OCI-M1 (cell line): ENCODE measurements around the gene FEZ2.
A peak's percentile ranks its signal among the peaks of the same experiment; 100 is the strongest.
"Not testable (repeated sequence)": the region's sequence is repeated elsewhere in the genome, so short reads cannot be mapped to it uniquely, and the experiment has no call there.

Experiments
- DNase-seq: peaks from one replicate; lab custom pipeline; 2025; lab: John Stamatoyannopoulos, UW

The FEZ2 gene

GRCh38 chr2:36597532-36598377 lies at the start of gene FEZ2:
Gene FEZ2 (minus strand): TSS chr2:36598168. CDS start chr2:36598142, 26 bp downstream.
- DNase-seq = peak; percentile 87

GRCh38 chr2:36634981-36635597 lies 37.1 kb upstream of the FEZ2 start:
- no peak for DNase-seq

- peak; percentile 11 for DNase-seq
Measured at GRCh38 chr2:36633470-36634092, 35.6 kb upstream of the FEZ2 start.

- DNase-seq = no peak
Measured at GRCh38 chr2:36626756-36627155, 28.8 kb upstream of the FEZ2 start.

- DNase-seq = no peak
Measured at GRCh38 chr2:36626071-36626470, 28.1 kb upstream of the FEZ2 start.

GRCh38 chr2:36625304-36625703 lies 27.3 kb upstream of the FEZ2 start:
- no peak for DNase-seq

GRCh38 chr2:36620321-36620720 lies 22.4 kb upstream of the FEZ2 start:
- DNase-seq = no peak

- DNase-seq = peak; percentile 78
Measured at GRCh38 chr2:36618381-36618780, 20.4 kb upstream of the FEZ2 start.

GRCh38 chr2:36616947-36617346 lies 19.0 kb upstream of the FEZ2 start:
- no peak for DNase-seq

GRCh38 chr2:36615222-36615621 lies 17.3 kb upstream of the FEZ2 start:
- peak; percentile 31 for DNase-seq

- DNase-seq = no peak
Measured at GRCh38 chr2:36613801-36614200, 15.8 kb upstream of the FEZ2 start.

GRCh38 chr2:36611316-36611990 lies 13.5 kb upstream of the FEZ2 start:
- DNase-seq = no peak

- no peak for DNase-seq
Measured at GRCh38 chr2:36609507-36609906, 11.5 kb upstream of the FEZ2 start.

- DNase-seq = no peak
Measured at GRCh38 chr2:36607947-36608346, 10.0 kb upstream of the FEZ2 start.

GRCh38 chr2:36606925-36607324 lies 9.0 kb upstream of the FEZ2 start:
- DNase-seq = no peak

- DNase-seq = no peak
Measured at GRCh38 chr2:36605273-36605672, 7.3 kb upstream of the FEZ2 start.

GRCh38 chr2:36603629-36604028 lies 5.7 kb upstream of the FEZ2 start:
- DNase-seq = not testable (repeated sequence)

- DNase-seq = no peak
Measured at GRCh38 chr2:36597003-36597531, 901 bp downstream of the FEZ2 start.

- DNase-seq = no peak
Measured at GRCh38 chr2:36596397-36596796, 1.6 kb downstream of the FEZ2 start.

GRCh38 chr2:36594849-36595248 lies 3.1 kb downstream of the FEZ2 start:
- DNase-seq = no peak

- DNase-seq = no peak
Measured at GRCh38 chr2:36589230-36589630, 8.7 kb downstream of the FEZ2 start.

GRCh38 chr2:36587556-36587955 lies 10.4 kb downstream of the FEZ2 start:
- DNase-seq = no peak
